Mesenchymal stem cell (in vitro differentiated cells and primary cell): Measurements from ENCODE around the gene PRM2.

Source experiments
- DNase-seq: peaks from one replicate; pipeline ENCODE4 v3.0.0-alpha.2; 2013
- H2AFZ ChIP-seq: one replicate; pipeline ENCODE4 v1.6.1; 2013; ENCODE audit warnings: low read depth, mild to moderate bottlenecking, control low read depth, inconsistent platforms, low read length, moderate library complexity
- H2AK5ac ChIP-seq: 2 replicates; pipeline ENCODE4 v1.6.1; 2013; ENCODE audit warnings: low read length, moderate library complexity, mild to moderate bottlenecking, inconsistent platforms; ENCODE audit not compliant: severe bottlenecking
- H2BK120ac ChIP-seq: one replicate; pipeline ENCODE4 v1.6.1; 2013; ENCODE audit warnings: low read depth, mild to moderate bottlenecking, inconsistent platforms, low read length, moderate library complexity
- H2BK12ac ChIP-seq, 2 experiments: one replicate each; pipeline ENCODE4 v1.6.1; 2013; ENCODE audit warnings: inconsistent platforms in 2 of 2, low read length in 2 of 2, mild to moderate bottlenecking in 2 of 2, moderate library complexity in 2 of 2, control low read depth in 1 of 2
- H2BK15ac ChIP-seq: one replicate; pipeline ENCODE4 v1.6.1; 2013; ENCODE audit warnings: mild to moderate bottlenecking, low read depth, inconsistent platforms; ENCODE audit not compliant: poor library complexity, severe bottlenecking
- H2BK5ac ChIP-seq: 2 replicates; pipeline ENCODE4 v1.6.1; 2013; ENCODE audit warnings: low read depth, mild to moderate bottlenecking, low read length, control low read depth, inconsistent platforms; ENCODE audit not compliant: poor library complexity, severe bottlenecking
- H3K14ac ChIP-seq, 2 experiments: one replicate each; pipeline ENCODE4 v1.6.1; 2013; ENCODE audit warnings: inconsistent platforms in 2 of 2, low read length in 2 of 2, control low read depth in 1 of 2, mild to moderate bottlenecking in 1 of 2, moderate library complexity in 1 of 2
- H3K18ac ChIP-seq, 2 experiments: one replicate each; pipeline ENCODE4 v1.6.1; 2013; ENCODE audit warnings: inconsistent platforms in 2 of 2, low read length in 2 of 2, control low read depth in 1 of 2, low read depth in 1 of 2, mild to moderate bottlenecking in 1 of 2
- H3K23ac ChIP-seq, 2 experiments: one replicate each; pipeline ENCODE4 v1.6.1; 2013; ENCODE audit warnings: inconsistent platforms in 2 of 2, low read length in 2 of 2, mild to moderate bottlenecking in 2 of 2, moderate library complexity in 2 of 2, control low read depth in 1 of 2
- H3K27ac ChIP-seq: 2 replicates; pipeline ENCODE4 v1.5.1; 2013; ENCODE audit warnings: mild to moderate bottlenecking, moderate library complexity, low read length, control low read depth, inconsistent platforms; ENCODE audit not compliant: poor library complexity, severe bottlenecking
- H3K27me3 ChIP-seq, 2 experiments: 2 replicates each; pipeline versions ENCODE4 v1.6.1 to v1.7.0; 2013; ENCODE audit warnings: low read length in 2 of 2, mild to moderate bottlenecking in 2 of 2, moderate library complexity in 2 of 2, control low read depth in 1 of 2, inconsistent platforms in 1 of 2; ENCODE audit not compliant: control insufficient read depth in 1 of 2, insufficient read depth in 1 of 2
- H3K36me3 ChIP-seq, 2 experiments: 2 replicates each; pipeline versions ENCODE4 v1.6.1 to v1.7.0; 2013; ENCODE audit warnings: low read length in 2 of 2, control low read depth in 1 of 2, inconsistent platforms in 1 of 2, low read depth in 1 of 2, mild to moderate bottlenecking in 1 of 2; ENCODE audit not compliant: insufficient read depth in 2 of 2, control insufficient read depth in 1 of 2
- H3K4ac ChIP-seq, 2 experiments: one replicate each; pipeline ENCODE4 v1.6.1; 2013; ENCODE audit warnings: inconsistent platforms in 2 of 2, low read length in 2 of 2, mild to moderate bottlenecking in 2 of 2, moderate library complexity in 2 of 2, control low read depth in 1 of 2, low read depth in 1 of 2
- H3K4me1 ChIP-seq: 2 replicates; pipeline ENCODE4 v1.6.1; 2013; ENCODE audit warnings: low read depth, low read length, control low read depth; ENCODE audit not compliant: control insufficient read depth, insufficient read depth
- H3K4me2 ChIP-seq: 2 replicates; pipeline ENCODE4 v1.6.1; 2013; ENCODE audit warnings: low read length, mild to moderate bottlenecking, inconsistent platforms; ENCODE audit not compliant: poor library complexity, severe bottlenecking
- H3K4me3 ChIP-seq, 2 experiments: 2 replicates each; pipeline versions ENCODE4 v1.5.1 to v1.7.0; 2013; ENCODE audit warnings: low read length in 2 of 2, mild to moderate bottlenecking in 2 of 2, control low read depth in 1 of 2, low read depth in 1 of 2; ENCODE audit not compliant: insufficient read depth in 1 of 2
- H3K79me1 ChIP-seq: replicated peaks from 2 replicates; pipeline ENCODE4 v1.6.1; 2013; ENCODE audit warnings: mild to moderate bottlenecking, control low read depth, low read length, inconsistent platforms; ENCODE audit not compliant: poor library complexity, severe bottlenecking
- H3K9ac ChIP-seq: 2 replicates; pipeline ENCODE4 v1.7.0; 2013; ENCODE audit warnings: mild to moderate bottlenecking, low read length, moderate library complexity
- H3K9me3 ChIP-seq: 2 replicates; pipeline ENCODE4 v1.7.0; 2013; ENCODE audit warnings: mild to moderate bottlenecking, low read length; ENCODE audit not compliant: control insufficient read depth
- H4K8ac ChIP-seq: one replicate; pipeline ENCODE4 v1.6.1; 2013; ENCODE audit warnings: inconsistent platforms, mild to moderate bottlenecking, low read length, moderate library complexity
- H4K91ac ChIP-seq: one replicate; pipeline ENCODE4 v1.6.1; 2013; ENCODE audit warnings: mild to moderate bottlenecking, low read length, inconsistent platforms
- WGBS: methylation state at CpG from one replicate; pipeline ENCODE4 v1.1.7; 2013; ENCODE audit warnings: mixed read lengths; 5-methylcytosine and 5-hydroxymethylcytosine counted together

Gene PRM2

GRCh38 chr16:11280616-11281522, 4.6 kb upstream of the PRM2 start, which contains the start of gene PRM1:
PRM1 (minus strand) TSS chr16:11281330; CDS start chr16:11281238, 92 bp downstream.
- 87% methylated on average over 17 of the region's 25 CpGs for WGBS
- H3K23ac ChIP-seq: no peak within 1 kb of the TSS

GRCh38 chr16:11278681-11279628, 2.7 kb upstream of the PRM2 start:
- Histone ChIP-seq H3K9me3 (peaks cover 4% of the 10 kb centered on the region), H3K23ac (no peak overlapping the region), H2AK5ac (no peak overlapping the region), H3K36me3 (no peaks in the 10 kb centered on the region), H3K4me2 (no peak overlapping the region), H4K91ac (no peak overlapping the region), H3K9ac (no peak overlapping the region), H3K4me3 (no peak overlapping the region), H3K4ac (no peak overlapping the region), H2BK120ac (no peak overlapping the region), H3K18ac (no peak overlapping the region), H2BK12ac (no peak overlapping the region), H3K27me3 (peaks cover 9 to 39% of the 10 kb centered on the region in 2 experiments), H3K27ac (no peak overlapping the region), H3K14ac (no peak overlapping the region), H2BK5ac (no peak overlapping the region), H3K79me1 (no peaks in the 10 kb centered on the region), H4K8ac (no peak overlapping the region), H2AFZ (no peak overlapping the region), H3K4me1 (no peaks in the 10 kb centered on the region), H2BK15ac (no peak overlapping the region)
- no peak for DNase-seq
- WGBS: 92% methylated on average over 7 of the region's 7 CpGs

More at GRCh38 chr16:11280616-11281522, 4.6 kb upstream of the PRM2 start, which contains the start of gene PRM1:
- Histone ChIP-seq H3K27me3 (peaks cover 9 to 44% of the 10 kb centered on the region in 2 experiments), H3K18ac (no peak within 1 kb of the TSS), H2BK15ac (no peak within 1 kb of the TSS), H4K91ac (peak within 1 kb of the TSS; percentile 15), H3K36me3 (no peaks in the 10 kb centered on the region), H3K4ac (no peak within 1 kb of the TSS), H3K27ac (no peak within 1 kb of the TSS), H2BK12ac (peak within 1 kb of the TSS in 1 of 2 experiments; percentile 30), H3K4me2 (no peak within 1 kb of the TSS), H3K14ac (peak within 1 kb of the TSS in 1 of 2 experiments; percentile 48), H2BK5ac (no peak within 1 kb of the TSS), H4K8ac (no peak within 1 kb of the TSS), H2AFZ (no peak within 1 kb of the TSS), H3K9me3 (peaks cover 4% of the 10 kb centered on the region), H3K79me1 (no peaks in the 10 kb centered on the region), H2BK120ac (no peak within 1 kb of the TSS), H2AK5ac (peak within 1 kb of the TSS; percentile 65), H3K4me1 (no peaks in the 10 kb centered on the region), H3K4me3 (peak within 1 kb of the TSS in 1 of 2 experiments; percentile 37), H3K9ac (no peak within 1 kb of the TSS)
- no peak for DNase-seq

GRCh38 chr16:11277607-11278337, 1.5 kb upstream of the PRM2 start:
- peaks cover 4% of the 10 kb centered on the region for H3K4me1 ChIP-seq
- H3K9ac ChIP-seq: no peak overlapping the region
- no peak overlapping the region for H4K91ac ChIP-seq
- H3K18ac ChIP-seq: no peak overlapping the region
- H3K4me2 ChIP-seq: no peak overlapping the region
- 87% methylated on average over 11 of the region's 12 CpGs for WGBS
- H3K36me3 ChIP-seq: no peaks in the 10 kb centered on the region
- no peak overlapping the region for H2BK12ac ChIP-seq
- no peak overlapping the region for H3K4me3 ChIP-seq
- H3K79me1 ChIP-seq: no peaks in the 10 kb centered on the region
- no peak overlapping the region for H3K27ac ChIP-seq
- H2AK5ac ChIP-seq: no peak overlapping the region
- no peak overlapping the region for H2BK120ac ChIP-seq
- H2BK15ac ChIP-seq: no peak overlapping the region
- H3K23ac ChIP-seq: no peak overlapping the region
- H4K8ac ChIP-seq: no peak overlapping the region
- peaks cover 4% of the 10 kb centered on the region for H3K9me3 ChIP-seq
- H3K4ac ChIP-seq: no peak overlapping the region
- no peak overlapping the region for H2AFZ ChIP-seq
- no peak overlapping the region for H2BK5ac ChIP-seq
- no peak for DNase-seq
- H3K27me3 ChIP-seq: peaks cover 9 to 41% of the 10 kb centered on the region in 2 experiments
- no peak overlapping the region for H3K14ac ChIP-seq
